NK-92 treated with Interleukin-12 subunit alpha and Interleukin-12 subunit beta, amount 100 ng/mL, for 24 hours (cell line): ENCODE data around the gene PSMC1.

ENCODE experiments used
- DNase-seq: peaks from one replicate; lab custom pipeline; 2025; lab: John Stamatoyannopoulos, UW

The PSMC1 gene

GRCh38 chr14:90276646-90277367 is 20.5 kb downstream of the PSMC1 start:
- DNase-seq, result no peak

- no peak for DNase-seq
Measured at GRCh38 chr14:90277581-90278198, 21.3 kb downstream of the PSMC1 start.

DNA sequence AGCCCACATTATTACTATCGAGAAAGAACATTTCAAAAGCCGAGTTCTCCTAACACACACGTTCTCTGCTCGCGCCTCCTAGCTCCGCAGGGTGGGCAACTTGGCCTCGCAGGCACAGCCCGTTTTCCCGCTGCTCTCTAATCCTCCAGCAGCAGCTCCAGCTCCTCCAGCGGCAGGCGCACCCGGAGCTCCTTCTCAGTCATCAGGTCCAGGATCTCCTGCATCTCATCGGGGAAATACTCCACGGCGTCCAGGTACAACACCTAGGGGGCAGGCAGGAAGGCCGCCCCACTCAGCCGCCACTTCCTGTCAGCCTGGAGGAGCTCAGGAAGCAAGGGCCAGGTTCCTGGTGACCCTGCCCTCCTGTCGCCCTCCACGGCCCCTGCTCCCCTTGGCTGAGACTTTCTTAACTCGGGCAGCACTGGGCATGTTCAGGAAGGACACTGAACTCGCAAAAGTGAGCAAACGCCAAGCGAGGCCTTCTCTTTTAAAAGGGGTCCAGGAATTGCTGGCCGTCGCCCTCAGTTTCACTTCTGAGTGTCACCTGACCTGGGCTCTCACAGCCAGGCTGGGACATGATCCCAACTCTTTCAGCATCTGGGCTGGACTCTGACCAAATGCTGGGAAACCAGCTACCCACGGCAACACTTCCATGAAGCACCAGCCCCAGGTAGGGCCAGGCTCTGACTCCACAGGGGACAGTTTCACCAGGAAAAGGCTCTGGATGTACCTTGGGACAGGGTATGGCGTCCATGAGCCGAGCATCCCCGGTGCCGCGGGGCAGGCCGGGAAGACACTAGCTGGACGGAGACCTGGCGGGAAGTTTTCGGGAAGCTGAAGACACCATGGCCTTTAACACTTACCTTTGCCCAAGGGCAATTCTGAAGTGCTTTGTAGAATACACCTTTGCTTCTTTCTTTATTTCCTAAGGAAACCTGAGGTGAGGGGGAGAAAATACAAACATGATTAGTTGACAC is 22.1 kb downstream of the PSMC1 start:
- DNase-seq, result no peak

- no peak for DNase-seq
Measured at GRCh38 chr14:90280096-90280495, 23.7 kb downstream of the PSMC1 start.

- DNase-seq, result no peak
Measured at GRCh38 chr14:90281261-90281660, 24.9 kb downstream of the PSMC1 start.

DNA sequence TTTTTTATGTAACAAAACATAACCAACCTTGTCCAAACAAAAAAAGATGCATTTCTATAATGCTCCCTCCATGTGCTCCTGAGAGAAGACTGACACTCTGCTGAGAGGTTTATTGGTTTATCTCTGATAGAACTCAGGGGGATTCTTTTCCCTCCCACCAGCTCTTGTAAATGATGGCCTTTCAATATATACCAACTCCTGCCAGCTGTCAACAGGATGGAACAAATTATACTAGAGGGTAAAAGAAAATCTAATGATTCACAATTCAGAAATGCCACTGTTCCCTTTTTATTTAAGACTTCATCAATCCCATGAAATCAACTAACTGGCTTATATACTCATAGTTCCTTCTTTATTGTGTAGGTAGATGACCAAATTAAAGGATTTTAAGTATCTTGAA is 25.4 kb downstream of the PSMC1 start:
- DNase-seq, result no peak

DNA sequence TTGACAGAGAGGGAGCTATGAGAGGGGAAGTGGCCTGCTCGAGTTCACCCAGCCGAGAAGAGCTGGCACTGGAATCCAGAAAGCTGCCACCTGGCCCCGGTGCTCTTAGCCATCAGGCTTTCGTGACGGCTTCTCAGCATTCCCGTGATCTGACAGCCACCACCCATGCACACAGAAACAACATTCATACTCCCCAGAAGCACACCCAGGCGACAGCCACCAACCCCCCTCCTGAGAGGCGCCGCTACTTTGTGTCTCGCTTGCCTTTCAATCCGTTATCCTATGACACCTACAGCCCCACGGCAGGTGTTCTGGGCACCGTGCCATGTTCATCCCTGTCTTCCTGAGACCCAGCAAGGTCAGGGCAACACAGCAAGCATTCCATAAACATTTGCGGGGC is 31.4 kb downstream of the PSMC1 start:
- no peak for DNase-seq

- no peak for DNase-seq
Measured at GRCh38 chr14:90288651-90289355, 32.5 kb downstream of the PSMC1 start.

GRCh38 chr14:90290337-90291011 is 34.1 kb downstream of the PSMC1 start:
- DNase-seq, result no peak

GRCh38 chr14:90291699-90292098 is 35.3 kb downstream of the PSMC1 start:
- DNase-seq, result no peak

GRCh38 chr14:90293766-90294730 is 37.7 kb downstream of the PSMC1 start:
- no peak for DNase-seq

GRCh38 chr14:90294872-90295271 is 38.5 kb downstream of the PSMC1 start:
- no peak for DNase-seq

DNA sequence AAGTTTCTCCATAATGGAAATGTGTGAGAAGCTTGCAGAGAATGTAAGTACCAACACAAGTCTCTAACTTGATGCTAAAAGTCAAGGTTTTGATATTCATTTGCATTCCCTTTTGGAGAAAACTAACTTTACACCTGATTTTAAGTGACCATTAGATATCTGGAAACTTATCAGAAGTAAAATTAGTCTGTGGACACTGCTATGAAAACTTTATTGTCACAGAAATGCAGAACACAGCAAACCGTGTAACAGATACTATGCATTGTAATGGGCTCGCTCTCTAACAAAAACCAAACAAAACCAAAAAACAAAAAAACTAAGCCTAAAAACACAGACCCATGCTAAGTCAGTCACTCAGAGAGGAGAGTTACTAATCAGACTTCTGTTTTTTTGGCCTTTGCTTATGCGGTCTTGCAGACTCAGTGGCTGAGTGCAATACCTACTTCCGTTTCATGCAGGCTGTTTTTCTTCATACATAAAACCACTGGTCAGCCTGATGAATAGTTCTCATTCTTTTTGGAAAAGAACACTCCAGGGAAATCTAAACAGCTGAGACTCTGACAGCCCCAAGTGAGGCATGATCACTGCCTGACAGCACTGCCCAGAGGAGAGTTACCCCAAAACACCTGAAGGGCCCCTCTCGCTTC is 39.6 kb downstream of the PSMC1 start:
- DNase-seq, result no peak

DNA sequence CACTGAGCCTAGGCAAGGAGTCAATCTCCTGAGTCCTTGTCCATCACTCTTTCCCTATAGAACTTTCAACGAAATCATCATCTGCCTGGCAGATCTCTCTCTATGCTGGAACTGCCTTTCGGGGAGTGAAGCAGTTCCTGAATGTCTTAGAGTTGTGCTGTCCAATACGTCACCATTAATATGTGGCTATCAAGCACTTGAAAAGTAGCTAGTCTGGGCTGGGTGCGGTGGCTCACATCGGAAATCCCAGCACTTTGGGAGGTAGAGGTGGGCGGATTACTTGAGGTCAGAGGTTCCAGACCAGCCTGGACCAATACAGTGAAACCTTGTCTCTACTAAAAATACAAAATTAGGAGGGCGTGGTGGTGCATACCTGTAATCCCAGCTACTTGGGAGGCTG is 40.3 kb downstream of the PSMC1 start:
- DNase-seq, result no peak

GRCh38 chr14:90297876-90298629 is 41.7 kb downstream of the PSMC1 start:
- no peak for DNase-seq

DNA sequence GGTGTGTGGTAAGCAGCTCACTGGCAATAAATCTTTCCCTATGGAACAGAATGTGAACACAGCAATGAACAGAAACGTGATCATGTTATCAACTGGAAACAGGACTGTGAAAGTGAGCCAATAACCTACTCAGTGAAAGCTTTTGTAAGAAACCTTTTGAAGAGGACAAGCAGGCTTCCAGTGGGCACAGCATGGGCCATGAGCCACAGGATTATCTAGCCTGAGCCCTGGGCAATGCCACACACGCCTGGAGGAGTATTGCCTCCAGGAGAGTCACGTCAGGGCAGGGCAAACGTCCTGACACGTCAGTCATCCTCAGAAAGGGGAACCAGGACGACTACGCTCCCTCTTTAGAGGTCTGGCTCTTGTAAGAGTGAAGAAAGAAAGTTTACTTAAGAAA is 43.1 kb downstream of the PSMC1 start:
- DNase-seq, result no peak

DNA sequence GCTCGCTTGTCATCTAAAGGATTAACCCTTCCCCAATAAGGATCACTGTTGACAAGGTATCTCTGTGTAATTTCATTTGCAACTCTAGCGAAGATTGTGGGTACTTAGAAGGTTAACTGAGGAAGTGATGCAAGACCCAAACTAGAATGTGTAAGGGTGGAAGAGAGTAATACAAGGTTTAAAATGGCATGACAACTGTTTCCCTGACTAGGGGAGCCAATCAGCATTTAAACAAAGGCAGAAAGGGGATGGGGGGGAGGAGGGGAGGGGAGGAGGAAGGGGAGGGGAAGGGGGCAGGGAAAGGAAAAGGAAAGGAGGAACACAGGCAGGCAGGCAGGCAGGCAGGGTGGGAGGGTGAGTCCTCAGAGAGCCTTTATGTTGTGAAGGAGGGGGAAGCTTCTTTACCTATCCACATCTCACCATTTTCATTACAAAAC is 44.3 kb downstream of the PSMC1 start:
- DNase-seq, result no peak

GRCh38 chr14:90301122-90301521 is 44.8 kb downstream of the PSMC1 start:
- no peak for DNase-seq

DNA sequence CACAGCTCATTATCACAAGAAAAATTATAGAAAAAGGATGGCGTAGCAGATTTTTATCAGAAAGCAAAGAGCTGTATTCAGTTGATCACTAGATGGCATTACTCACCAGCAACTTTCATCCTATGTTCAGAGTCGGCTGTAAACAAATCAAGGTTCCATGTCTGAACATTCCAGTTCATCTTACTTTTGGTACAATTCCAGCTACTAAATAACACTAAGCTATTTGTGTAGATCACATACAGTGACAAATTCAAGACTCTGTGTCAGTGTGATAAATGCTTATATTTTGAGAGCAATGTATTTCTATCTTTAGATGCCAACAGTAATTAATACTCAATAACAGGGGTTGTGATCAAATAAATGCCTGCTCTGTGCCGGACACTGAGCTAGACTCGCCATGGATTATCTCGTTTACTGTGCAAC is 45.3 kb downstream of the PSMC1 start:
- no peak for DNase-seq
